Right lung (tissue), 5 donors: ENCODE data around the gene CHCHD5. TPM values are rescaled to one million over a fixed set of nuclear protein-coding genes. Genes with fewer than 3 reads are reported as not detected.

Experiments
- DNase-seq, 2 donors: peaks; one replicate each; pipeline ENCODE4 v3.0.0-alpha.2; 2013
- polyA plus RNA-seq, 5 donors: library from polyadenylated mRNA; unstranded; fragments of 120-200 nt; gene quantifications; one replicate each; pipeline versions ENCODE4 v1.2.1 to v1.2.3, GENCODE V29; 2013; ENCODE audit warnings: inconsistent platforms in 1 of 5, low replicate concordance in 1 of 5; ENCODE audit not compliant: insufficient read length in 5 of 5, insufficient read depth in 1 of 5

Gene CHCHD5
- polyA plus RNA-seq, 5 donors = 19.8 to 35.4 (median 24.2) TPM

DNA sequence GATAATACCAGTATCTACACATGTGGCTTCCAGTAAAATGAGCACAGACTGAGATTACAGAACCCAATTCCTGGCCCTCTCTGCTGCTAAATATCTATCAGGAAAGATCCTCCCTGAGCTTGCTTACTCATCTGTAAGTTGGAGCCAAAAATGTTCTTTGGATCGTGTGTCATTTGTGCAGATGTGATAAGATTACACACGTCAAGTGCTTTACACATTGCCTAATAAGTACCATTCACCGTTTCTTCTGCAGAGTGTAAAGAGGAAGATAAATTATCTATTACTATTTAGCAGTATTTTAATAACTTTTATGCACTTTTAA lies 38.1 kb downstream of the CHCHD5 start:
- no peak for DNase-seq

DNA sequence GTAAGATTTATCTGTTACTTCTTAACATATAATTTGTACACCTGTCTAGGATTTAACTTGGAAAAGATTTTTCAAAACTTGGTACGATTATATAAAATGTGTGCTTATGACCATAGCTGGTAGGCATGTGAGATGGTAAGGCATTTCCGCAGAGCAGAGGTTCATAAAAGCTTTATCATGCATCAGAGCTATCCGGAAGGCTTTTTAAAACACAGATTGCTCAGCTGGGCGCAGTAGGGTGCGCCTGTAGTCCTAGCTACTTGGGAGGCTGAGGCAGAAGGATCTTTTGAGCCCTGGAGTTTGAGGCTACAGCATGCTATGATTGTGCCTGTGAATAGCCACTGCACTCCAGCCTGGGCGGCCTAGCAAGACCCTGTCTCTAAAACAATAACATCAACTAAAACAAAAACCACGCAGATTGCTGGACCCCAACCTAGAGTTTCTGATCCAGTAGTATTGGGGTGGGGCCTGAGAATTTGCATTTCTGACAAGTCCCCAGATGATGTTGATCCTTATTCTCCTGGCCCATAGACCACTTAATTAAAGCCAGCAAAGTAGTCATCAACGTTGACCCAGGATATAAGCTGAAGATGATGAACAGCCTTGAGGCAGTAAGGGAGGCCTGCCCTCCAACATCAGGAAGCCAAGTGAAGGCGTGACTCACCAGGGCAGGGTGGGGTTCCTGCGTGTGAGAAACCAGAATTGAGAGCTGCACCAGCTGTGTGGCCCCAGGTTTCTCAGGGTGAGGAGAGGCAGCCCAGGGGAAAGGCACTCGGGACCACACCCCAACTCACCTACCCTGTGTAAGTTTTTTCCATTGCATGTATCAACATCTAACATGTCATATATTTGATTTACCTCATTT lies 39.7 kb downstream of the CHCHD5 start:
- DNase-seq = no peak

DNA sequence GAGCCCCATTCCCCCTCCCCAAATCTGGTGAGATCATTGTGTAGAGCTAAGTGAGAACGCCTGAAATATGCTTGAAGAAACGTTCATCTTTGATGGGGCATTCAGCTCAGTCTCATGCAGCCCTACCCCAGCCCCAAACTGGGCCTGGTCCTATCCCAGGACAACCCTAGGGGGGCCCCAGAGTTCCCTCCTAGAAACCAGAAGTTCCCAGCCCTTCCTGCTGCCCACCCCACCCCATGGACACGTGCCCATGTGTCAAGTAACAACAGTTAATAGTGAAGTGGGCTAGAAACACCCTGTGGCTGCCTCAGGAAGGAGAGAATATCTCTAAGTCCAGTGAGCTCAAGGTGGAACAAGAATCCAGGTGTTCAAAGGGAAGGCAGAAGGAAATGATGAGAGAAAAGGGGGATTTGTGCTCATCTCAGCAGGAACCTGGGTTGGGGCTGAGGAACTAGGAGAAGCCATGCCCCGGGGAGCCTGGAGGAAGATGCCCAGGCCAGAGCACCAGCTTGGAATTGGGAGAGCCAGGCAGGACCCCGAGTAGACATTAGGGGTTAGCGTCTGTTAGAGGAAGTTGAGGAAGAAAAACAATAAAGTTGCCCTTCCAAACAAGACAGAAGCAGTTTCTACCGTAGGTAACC lies 41.2 kb downstream of the CHCHD5 start:
- DNase-seq = no peak

DNA sequence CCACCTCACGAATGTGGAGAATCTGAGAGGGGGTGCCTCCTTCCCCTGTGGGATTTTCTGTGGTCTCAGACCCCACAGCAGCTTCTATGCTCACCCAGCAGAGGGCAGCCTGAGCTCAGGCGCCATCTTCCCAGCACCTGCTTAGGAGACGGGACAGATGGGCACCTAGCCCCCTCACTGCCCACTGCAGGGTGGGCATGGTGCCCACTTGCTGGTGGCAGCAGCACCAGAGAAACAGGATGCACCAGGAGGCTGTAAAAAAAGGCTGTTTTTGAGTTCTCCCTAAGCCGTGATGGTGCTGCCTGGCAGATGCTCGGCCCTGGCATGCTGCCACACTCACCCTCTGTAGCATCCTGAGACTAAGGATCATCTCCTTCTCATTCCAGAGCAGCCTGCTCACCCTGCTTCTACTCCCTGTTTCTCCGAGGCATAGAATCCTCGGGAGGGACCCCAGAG lies 42.2 kb downstream of the CHCHD5 start:
- no peak for DNase-seq

DNA sequence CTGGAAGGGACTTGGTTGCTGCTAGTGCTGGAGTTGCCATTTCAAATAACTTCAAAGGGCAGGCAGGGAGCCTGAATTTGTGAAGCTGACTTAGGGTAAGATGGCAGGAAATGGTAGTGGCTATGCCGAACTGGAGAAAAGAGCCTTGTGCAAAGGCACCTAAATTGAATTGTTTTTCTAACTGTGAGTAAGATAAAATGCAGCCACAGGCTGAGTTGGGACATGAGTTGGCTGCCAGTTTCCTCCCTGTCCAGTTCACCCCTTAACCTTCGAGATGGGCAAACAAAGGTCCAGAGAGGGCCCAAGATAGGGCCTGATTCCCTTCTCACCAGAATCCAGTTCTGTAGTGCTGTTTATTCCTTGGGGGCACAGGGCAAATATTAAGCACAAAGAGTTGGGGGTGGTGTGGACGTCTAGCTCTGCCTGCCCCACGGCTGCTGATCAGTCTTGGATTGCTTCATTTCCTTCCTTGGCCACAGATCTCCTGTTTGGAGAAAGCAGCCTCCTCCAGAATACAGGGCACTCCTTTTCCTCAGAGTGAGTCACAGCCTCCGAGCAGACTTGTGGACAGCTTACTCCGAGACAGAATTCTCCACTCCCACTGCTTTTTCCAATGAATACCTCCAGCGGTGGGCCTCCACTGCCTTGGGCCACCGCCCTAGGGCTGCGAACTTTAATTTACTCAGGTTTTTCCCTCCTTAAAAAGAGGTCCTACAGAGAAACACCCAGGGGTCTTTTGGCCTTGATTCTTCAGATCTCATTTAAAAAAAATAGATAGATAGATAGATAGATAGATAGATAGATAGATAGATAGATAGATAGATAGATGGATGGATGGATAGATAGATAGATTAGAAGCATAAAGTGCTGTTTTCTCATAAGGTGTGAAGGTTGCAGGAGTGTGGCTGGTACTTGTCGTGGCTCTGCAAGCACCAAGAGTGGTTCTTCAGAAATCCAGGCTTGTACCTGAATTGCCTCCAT lies 42.9 kb downstream of the CHCHD5 start:
- no peak for DNase-seq

DNA sequence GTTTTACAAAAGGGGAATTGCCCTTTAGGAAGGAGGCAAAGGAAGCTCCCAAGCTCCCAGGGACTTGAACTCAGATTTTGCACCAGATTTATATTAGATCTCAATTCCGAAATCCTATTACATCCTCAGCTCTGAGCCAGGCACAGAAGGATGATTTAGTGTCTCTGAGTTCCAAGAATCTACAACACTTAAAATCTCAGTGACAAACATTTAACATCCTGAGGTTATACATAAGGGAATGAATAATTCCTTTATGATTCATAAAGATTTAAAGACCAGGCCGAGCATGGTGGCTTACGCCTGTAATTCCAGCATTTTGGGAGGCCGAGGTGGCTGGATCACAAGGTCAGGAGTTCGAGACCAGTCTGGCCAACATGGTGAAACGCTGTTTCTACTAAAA lies 44.8 kb downstream of the CHCHD5 start:
- DNase-seq = no peak

DNA sequence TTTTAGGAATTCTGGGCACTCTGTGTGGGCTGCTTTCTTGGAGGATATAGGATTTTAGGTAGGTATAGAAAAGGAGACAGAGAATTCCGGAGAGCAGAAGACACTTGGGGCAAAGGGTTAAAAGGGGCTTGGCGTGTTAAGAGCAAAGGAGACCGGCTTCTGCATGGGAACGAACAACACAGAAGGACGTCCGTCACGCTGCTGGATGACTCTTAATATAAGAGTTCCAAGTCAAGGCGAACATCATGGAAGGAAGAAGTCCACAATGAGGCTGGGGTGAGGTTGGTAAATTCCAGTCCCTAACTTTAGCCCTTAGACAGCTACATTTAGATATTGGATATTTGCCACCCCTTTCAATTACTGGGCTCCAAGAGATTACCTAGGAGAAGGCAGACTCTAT lies 45.4 kb downstream of the CHCHD5 start:
- no peak for DNase-seq

DNA sequence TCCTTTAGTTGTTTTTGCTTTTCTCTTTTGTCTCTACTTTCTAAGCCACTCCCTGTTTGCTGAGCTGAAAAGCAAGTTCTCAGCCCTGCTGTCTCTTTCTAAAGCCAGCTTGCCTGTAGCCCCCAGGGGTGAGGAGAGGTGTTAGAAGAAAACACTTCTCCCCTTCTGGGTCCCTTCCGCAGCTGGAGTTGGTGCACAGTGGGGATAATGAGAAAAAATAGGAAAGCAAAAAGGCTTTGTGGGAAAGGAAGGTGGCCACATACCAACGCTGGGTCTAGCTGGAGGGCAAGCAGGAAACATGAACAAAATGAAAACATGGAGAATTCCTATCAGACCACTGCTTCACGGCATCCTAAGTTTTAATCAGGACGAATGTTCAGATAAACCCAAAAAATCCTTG lies 45.9 kb downstream of the CHCHD5 start:
- no peak for DNase-seq

DNA sequence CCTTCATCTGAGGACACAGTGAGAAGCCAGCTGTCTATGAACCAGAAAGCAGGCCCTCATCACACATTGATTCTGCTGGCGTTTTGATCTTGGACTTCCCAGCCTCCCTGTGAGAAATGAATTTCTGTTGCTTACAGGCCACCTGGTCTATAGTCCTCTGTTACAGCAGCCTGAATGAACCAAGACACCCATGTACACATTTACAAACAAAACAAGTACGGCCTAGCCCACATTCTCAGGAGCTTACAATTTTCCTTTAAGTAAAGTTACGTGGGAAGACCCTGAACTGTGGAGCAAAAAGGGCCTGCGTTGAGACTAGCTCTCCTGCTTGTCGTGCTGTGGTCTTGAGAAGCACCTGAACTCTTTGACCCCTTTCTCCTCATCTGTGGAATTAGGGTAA lies 49.3 kb downstream of the CHCHD5 start:
- DNase-seq = no peak

DNA sequence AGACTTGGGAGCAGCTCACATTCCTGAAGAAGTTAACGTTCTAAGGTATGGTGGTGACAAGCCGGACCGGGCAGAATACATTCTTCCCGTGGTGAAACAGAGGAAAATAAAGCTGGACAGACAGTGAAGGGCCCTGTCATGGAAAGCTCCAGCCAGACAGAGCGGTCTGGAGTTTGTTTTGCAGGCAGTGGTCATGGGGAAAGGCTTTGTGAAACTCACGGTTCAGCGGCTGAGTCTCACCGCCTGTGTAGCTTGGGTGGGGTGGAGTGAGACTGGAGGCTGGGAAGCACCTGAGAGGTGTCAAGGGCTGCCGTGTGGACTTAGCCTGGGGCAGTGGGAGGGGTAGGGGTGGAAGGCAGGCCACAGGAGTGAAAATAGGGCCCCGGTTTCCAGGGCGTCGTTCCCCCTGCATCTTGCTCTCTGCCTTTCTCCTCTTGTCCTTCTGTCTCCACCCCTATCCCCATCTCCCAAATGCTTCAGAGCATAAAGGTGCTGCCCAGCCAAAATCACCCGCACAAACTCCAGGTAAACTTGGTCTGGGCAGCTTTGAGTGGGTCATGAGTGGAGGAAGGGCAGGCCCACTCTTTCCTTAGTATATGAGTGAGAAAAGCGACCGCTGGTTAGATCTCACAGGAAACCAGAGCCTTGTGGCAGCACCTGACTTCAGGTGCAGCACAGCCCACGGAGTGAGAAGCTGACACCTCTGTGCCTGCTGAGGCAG lies 49.9 kb downstream of the CHCHD5 start:
- no peak for DNase-seq

DNA sequence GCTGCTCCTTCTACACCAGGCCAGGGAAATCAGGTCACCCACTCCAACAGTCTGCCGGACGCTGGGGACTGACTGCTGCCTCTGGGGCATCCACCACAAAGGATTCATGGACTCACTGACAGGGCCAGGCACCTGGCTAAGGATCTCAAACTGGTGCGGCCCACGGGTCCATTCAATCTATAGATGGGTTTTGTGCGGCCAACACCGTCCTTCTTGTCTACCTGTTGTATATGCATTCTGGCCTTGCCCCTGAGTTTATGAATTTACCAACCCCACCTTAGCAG lies 50.4 kb downstream of the CHCHD5 start:
- no peak for DNase-seq

DNA sequence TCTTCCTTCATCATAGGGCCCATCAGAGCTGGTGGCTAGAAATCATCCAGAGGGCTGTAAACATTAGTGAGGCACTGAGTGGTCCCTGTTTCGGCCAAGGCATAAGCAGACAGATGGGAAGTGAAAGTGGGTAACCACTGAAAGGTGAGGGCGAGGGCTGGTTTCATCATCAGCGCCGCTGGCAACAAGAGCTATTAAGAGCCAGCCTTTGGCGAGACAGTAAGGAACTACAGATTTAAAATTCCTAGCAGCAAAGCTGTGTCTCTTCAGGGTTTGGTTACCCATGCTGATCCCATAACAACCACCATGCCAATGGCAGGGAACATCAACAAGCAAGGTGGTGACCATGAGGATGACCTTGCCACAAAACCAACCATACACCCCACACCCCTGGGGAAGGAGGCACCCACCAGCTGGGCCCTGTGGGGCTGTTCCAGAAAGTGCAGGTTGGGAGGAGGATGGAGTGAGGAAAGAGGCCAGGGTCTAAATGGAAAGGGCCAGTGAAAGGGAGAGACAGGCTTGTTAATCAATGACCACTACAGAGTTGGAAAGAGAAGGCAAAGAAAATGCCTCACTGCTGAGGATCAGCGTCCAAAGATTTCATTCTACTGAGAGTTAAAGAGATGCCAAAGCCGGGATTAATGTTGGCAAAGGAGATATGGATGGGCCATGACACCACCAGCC lies 52.3 kb downstream of the CHCHD5 start:
- DNase-seq = no peak

DNA sequence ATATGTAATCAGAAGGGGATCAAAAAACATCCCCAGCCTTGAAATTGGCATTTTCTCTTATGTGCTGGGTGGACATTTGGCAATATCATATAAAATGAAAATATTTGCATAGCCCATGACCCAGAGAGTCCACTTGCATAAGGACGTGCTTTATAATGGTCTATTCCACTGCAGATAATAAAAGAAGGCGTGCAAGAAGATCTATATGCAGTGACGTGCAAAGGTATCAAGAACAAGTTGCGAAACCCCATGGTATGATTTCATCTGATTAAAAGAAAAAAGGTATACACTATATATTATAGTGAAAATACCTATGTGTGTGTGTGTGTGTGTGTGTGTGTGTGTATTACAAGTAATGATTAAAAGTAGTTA lies 52.9 kb downstream of the CHCHD5 start:
- DNase-seq = no peak

Other genes with a start within 250 kb of the CHCHD5 start
- 1 to 10 TPM; 1.7 to 5.6 (median 4.0) TPM for gene RGPD8, start 151.0 kb upstream of the CHCHD5 start, polyA plus RNA-seq
- gene TTL, start 102.5 kb upstream of the CHCHD5 start, polyA plus RNA-seq = 10 to 100 TPM; 44.3 to 54.3 (median 51.1) TPM
- gene POLR1B, start 42.1 kb upstream of the CHCHD5 start, polyA plus RNA-seq = 10 to 100 TPM; 15.2 to 29.8 (median 19.9) TPM
- gene SLC20A1, start 61.3 kb downstream of the CHCHD5 start, polyA plus RNA-seq = 10 to 100 TPM; 29.8 to 40.3 (median 35.7) TPM
- under 1 TPM in 2 of 5 donors, not detected in 3; 0.06 to 0.13 TPM for gene NT5DC4, start 136.4 kb downstream of the CHCHD5 start, polyA plus RNA-seq
- 10 to 100 TPM in 4 of 5 donors, 1 to 10 TPM in 1; 8.8 to 35.9 (median 18.0) TPM for gene CKAP2L, start 180.0 kb downstream of the CHCHD5 start, polyA plus RNA-seq
- under 1 TPM in 2 of 5 donors, not detected in 3; 0.12 to 0.20 TPM for gene IL1A, start 199.9 kb downstream of the CHCHD5 start, polyA plus RNA-seq